WTC11 (cell line): Measurements from ENCODE around the gene ASTN2.

ENCODE experiments used
- CTCF ChIP-seq: fragments of 200-600 bp; IDR thresholded peaks from 2 replicates; pipeline ENCODE4 v1.8.0; 2022; ENCODE audit warnings: antibody characterized with exemption
- MAX ChIP-seq: sonication (generic); formaldehyde crosslinking; IDR thresholded peaks from 2 replicates; pipeline ENCODE4 v1.8.0; 2022; ENCODE audit warnings: mild to moderate bottlenecking, missing genetic modification reagents
- RELA ChIP-seq: sonication (generic); formaldehyde crosslinking; IDR thresholded peaks from 2 replicates; pipeline ENCODE4 v1.8.1; 2022; ENCODE audit warnings: missing genetic modification reagents, mild to moderate bottlenecking, borderline replicate concordance
- ZNF416 ChIP-seq: fragments of 250-450 bp; sonication (Bioruptor Pico); IDR thresholded peaks from 2 replicates; pipeline ENCODE4 v1.9.0; 2021; ENCODE audit warnings: mild to moderate bottlenecking, inconsistent platforms
- ZNF512 ChIP-seq: sonication (generic); formaldehyde crosslinking; IDR thresholded peaks from 2 replicates; pipeline ENCODE4 v1.8.1; 2022; ENCODE audit warnings: missing genetic modification reagents, borderline replicate concordance

- no peak for TF ChIP-seq MAX
- no peak for TF ChIP-seq CTCF
- TF ChIP-seq ZNF512 (CRISPR knock-in tag): no peak
- TF ChIP-seq RELA (CRISPR knock-in tag): no peak
- no peak for TF ChIP-seq ZNF416 (CRISPR knock-in tag)
Observed at GRCh38 chr9:116516456-116516855, 898.4 kb downstream of the ASTN2 start.
